Osteoblast (primary cell): ENCODE data around the gene ASXL2. TPM values are rescaled to one million over a fixed set of nuclear protein-coding genes. Genes with fewer than 3 reads are reported as not detected.
"Not testable (repeated sequence)": the region's sequence is repeated elsewhere in the genome, so short reads cannot be mapped to it uniquely, and the experiment has no call there.

Experiments used
- DNase-seq: peaks from one replicate; pipeline ENCODE4 v3.0.0; 2011; ENCODE audit warnings: low spot score, mixed read lengths; ENCODE audit not compliant: insufficient read length; ENCODE audit errors: missing footprints
- H2AFZ ChIP-seq: 2 replicates; pipeline ENCODE4 v1.6.0; 2011; ENCODE audit warnings: mild to moderate bottlenecking, low read length
- H3K27ac ChIP-seq: 2 replicates; pipeline ENCODE4 v1.5.1; 2011; ENCODE audit warnings: mild to moderate bottlenecking, low read depth, low read length, moderate library complexity
- H3K27me3 ChIP-seq: 2 replicates; pipeline ENCODE4 v1.6.0; 2012; ENCODE audit warnings: mild to moderate bottlenecking, control low read depth, inconsistent platforms, low read length, moderate library complexity; ENCODE audit not compliant: insufficient read depth
- H3K36me3 ChIP-seq: 2 replicates; pipeline ENCODE4 v1.5.1; 2011; ENCODE audit warnings: mild to moderate bottlenecking, low read length, control low read depth, moderate library complexity; ENCODE audit not compliant: insufficient read depth
- H3K4me1 ChIP-seq: 2 replicates; pipeline ENCODE4 v1.5.1; 2011; ENCODE audit warnings: mild to moderate bottlenecking, low read length, control low read depth, moderate library complexity; ENCODE audit not compliant: insufficient read depth
- H3K4me2 ChIP-seq: 2 replicates; pipeline ENCODE4 v1.6.0; 2011; ENCODE audit warnings: mild to moderate bottlenecking, low read length; ENCODE audit not compliant: insufficient read depth
- H3K4me3 ChIP-seq: fragments of 200-600 bp; sonication (generic); 3 replicates; pipeline ENCODE4 v1.5.1; 2012; ENCODE audit warnings: mild to moderate bottlenecking, low read length, inconsistent platforms; ENCODE audit not compliant: insufficient read depth
- H3K79me2 ChIP-seq: 2 replicates; pipeline ENCODE4 v1.6.0; 2012; ENCODE audit warnings: mild to moderate bottlenecking, low read length, control low read depth, inconsistent platforms; ENCODE audit not compliant: insufficient read depth
- H3K9me3 ChIP-seq: 2 replicates; pipeline ENCODE4 v1.5.1; 2011; ENCODE audit warnings: low read depth, low read length, control low read depth
- H4K20me1 ChIP-seq: 2 replicates; pipeline ENCODE4 v1.6.0; 2012; ENCODE audit warnings: mild to moderate bottlenecking, low read length, control low read depth; ENCODE audit not compliant: insufficient read depth
- total RNA-seq: library from RNA; depleted of rRNA; stranded (reverse); fragments of >200 nt; gene quantifications from 2 replicates; pipeline ENCODE4 v1.2.3, GENCODE V29; 2012
- TF ChIP-seq, protein P1 (sequence below): IDR thresholded peaks from 2 replicates; pipeline ENCODE4 v1.5.1; 2011; ENCODE audit warnings: mild to moderate bottlenecking, low read depth, low read length, moderate library complexity; ENCODE audit errors: extremely low read depth

Gene ASXL2
- total RNA-seq, 1 donor: 13.0 TPM

DNA sequence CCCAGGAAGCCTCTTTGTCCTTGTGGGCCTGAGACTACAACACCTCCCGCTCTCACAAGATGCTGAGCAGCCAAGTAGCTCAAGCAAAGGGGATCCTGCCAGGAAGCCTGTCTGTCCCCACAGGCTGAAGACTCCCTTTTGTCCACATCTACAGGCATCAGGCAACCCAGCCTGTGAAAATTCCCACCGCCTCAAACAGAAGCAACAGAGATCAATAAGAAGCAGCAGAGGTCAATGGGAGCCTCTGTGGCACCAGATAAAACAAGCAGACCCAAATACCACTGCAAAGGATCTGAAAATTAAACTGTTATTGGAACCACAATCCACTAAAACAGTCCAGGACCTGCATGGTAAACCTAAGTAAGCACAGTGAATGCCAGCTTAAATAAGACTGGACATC is 48.5 kb downstream of the ASXL2 start:
- no peaks in the 10 kb centered on the region for H3K4me1 ChIP-seq
- TF ChIP-seq, protein P1, sequence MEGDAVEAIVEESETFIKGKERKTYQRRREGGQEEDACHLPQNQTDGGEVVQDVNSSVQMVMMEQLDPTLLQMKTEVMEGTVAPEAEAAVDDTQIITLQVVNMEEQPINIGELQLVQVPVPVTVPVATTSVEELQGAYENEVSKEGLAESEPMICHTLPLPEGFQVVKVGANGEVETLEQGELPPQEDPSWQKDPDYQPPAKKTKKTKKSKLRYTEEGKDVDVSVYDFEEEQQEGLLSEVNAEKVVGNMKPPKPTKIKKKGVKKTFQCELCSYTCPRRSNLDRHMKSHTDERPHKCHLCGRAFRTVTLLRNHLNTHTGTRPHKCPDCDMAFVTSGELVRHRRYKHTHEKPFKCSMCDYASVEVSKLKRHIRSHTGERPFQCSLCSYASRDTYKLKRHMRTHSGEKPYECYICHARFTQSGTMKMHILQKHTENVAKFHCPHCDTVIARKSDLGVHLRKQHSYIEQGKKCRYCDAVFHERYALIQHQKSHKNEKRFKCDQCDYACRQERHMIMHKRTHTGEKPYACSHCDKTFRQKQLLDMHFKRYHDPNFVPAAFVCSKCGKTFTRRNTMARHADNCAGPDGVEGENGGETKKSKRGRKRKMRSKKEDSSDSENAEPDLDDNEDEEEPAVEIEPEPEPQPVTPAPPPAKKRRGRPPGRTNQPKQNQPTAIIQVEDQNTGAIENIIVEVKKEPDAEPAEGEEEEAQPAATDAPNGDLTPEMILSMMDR: no peak
- H4K20me1 ChIP-seq: peaks cover 24% of the 10 kb centered on the region
- H3K4me3 ChIP-seq: no peak overlapping the region
- H3K27me3 ChIP-seq: no peaks in the 10 kb centered on the region
- no peaks in the 10 kb centered on the region for H3K36me3 ChIP-seq
- no peak for DNase-seq
- H3K27ac ChIP-seq: no peak overlapping the region
- no peak overlapping the region for H2AFZ ChIP-seq
- H3K9me3 ChIP-seq: no peaks in the 10 kb centered on the region
- peaks cover 42% of the 10 kb centered on the region for H3K79me2 ChIP-seq
- H3K4me2 ChIP-seq: no peak overlapping the region

DNA sequence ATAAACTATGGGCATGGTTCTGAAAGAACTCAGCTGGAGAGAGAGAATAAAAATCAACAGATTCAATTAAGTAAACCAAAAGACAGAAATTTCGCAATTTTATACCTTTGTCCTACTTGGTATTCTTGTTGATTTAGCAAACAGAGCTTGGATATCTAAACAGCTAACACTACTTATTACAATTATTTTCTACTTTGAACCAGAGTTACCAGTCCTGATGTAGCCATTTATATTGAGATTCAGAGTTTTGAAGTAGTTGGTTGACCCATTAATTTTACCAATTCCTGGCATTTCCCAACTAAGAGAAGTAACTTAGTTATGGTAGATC is 48.9 kb downstream of the ASXL2 start:
- Histone ChIP-seq H3K27me3 (no peaks in the 10 kb centered on the region), H3K27ac (no peak overlapping the region)

DNA sequence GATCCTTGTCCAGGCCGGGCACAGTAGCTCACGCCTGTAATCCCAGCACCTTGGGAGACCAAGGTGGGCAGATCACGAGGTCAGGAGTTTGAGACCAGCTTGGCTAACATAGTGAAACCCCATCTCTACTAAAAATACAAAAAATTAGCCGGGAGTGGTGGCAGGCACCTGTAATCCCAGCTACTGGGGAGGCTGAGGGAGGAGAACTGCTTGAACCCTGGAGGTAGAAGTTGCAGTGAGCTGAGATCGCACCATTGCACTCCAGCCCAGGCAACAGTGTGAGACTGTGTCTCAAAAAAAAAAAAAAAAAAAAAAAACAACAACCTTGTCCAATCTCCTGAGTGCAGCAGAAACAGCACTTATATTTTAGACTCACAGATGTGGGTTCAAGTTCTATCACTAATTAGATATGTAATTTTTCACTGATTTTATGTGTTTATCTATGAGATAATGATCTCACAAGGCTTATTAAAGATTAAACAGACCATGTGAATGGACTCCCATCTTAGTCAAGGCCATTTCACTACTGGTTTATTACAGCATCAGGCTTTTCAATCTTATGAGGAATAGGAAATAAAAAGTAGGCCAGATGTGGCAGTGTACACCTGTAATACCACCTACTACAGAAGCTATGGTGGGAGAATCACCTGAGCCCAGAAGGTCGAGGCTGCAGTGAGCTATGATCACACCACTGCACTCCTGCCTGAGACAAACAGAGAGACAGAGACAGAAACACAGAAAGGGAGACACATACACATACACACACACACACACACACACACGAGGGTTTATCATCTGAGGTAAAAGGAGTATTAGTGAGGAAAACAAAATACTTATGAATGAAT is 49.5 kb downstream of the ASXL2 start:
- Histone ChIP-seq H4K20me1 (peaks cover 24% of the 10 kb centered on the region), H3K79me2 (peaks cover 39% of the 10 kb centered on the region)
- DNase-seq, H3K36me3 ChIP-seq, H3K4me3 ChIP-seq, H2AFZ ChIP-seq, H3K27ac ChIP-seq, H3K27me3 ChIP-seq, H3K4me2 ChIP-seq, H3K4me1 ChIP-seq, H3K9me3 ChIP-seq: not testable (repeated sequence)

More for the DNA sequence above, 48.9 kb downstream of the ASXL2 start:
- Histone ChIP-seq H3K36me3 (no peaks in the 10 kb centered on the region), H4K20me1 (peaks cover 26% of the 10 kb centered on the region), H3K4me3 (no peak overlapping the region), H3K4me2 (no peak overlapping the region), H3K9me3 (no peaks in the 10 kb centered on the region), H3K4me1 (no peaks in the 10 kb centered on the region), H2AFZ (no peak overlapping the region), H3K79me2 (peaks cover 39% of the 10 kb centered on the region)
- TF ChIP-seq, protein P1: no peak
- DNase-seq: no peak

DNA sequence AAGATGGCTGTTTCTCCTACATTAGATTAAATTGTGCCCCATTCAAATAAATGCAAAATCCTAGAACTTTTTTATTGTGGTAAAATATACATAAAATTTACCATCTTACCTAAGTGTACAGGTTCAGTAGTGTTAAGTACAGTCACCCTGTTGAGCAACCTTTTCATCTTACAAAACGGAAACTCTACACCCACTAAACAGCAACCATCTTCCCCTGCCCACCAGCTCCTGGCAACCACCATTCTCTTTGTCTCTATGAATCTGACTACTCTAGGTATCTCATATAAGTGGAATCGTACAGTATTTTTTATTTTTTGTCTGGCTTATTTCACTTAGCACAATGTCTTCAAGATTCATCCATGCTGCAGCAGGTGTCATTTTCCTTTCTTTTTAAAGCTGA is 53.0 kb downstream of the ASXL2 start:
- Histone ChIP-seq H2AFZ (no peak overlapping the region), H3K27ac (no peak overlapping the region), H3K27me3 (no peaks in the 10 kb centered on the region), H3K9me3 (no peaks in the 10 kb centered on the region), H3K79me2 (peaks cover 23% of the 10 kb centered on the region), H3K4me1 (peaks cover 10% of the 10 kb centered on the region), H3K4me2 (no peak overlapping the region), H3K4me3 (no peak overlapping the region), H3K36me3 (no peaks in the 10 kb centered on the region), H4K20me1 (peaks cover 41% of the 10 kb centered on the region)
- TF ChIP-seq, protein P1: no peak
- no peak for DNase-seq
